ENCODE data around the gene BACE2.
"Not testable (repeated sequence)": the region's sequence is repeated elsewhere in the genome, so short reads cannot be mapped to it uniquely, and the experiment has no call there.

The BACE2 gene

DNA sequence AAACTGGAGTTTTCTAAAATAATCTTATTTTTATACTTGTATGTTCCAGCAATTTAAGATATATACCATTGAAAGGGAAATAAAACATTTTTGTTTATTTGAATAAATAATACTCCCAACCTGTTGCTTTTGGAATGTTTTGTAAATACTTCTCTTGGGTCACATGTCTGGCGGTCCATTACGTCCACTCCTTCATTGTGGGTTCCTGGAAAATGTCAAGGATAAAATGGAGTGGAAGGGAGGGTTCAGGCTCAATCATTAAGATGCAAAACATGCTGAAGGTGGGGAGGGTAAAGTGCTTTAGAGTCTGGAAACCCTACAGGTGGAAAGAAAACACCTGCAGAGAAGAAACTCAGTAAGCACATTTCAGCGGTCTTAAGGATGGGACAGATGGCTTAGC is 114.5 kb downstream of the BACE2 start:
- no peak for DNase-seq

DNA sequence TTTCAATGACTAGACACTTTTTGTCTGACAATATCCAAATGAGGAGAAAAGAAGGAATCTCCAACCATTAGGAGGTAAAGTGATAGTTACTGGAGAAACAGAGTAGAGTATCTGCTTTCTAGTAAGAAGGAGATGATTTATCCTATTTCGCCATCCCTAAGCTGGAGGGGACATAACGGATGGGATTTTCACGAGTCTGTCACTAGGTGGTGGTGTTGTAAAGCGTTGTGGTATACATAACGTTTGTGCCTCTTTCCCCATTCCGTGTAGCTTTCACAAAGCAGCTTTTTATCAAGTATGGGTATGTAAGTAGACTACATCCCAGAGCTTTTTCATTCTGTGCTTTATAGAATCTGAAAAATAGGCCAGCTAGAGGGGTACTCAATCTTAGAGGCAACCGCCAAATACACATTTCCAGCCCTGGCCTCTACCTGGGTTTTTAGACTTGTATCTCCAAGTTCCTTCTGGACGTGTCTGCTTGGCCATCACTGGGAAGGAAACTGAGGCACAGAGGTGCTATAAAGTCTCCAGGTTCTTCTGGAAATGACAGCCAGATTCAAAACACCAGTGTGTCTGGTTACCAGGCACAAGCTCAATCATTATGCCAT is 115.4 kb downstream of the BACE2 start:
- no peak for DNase-seq

DNA sequence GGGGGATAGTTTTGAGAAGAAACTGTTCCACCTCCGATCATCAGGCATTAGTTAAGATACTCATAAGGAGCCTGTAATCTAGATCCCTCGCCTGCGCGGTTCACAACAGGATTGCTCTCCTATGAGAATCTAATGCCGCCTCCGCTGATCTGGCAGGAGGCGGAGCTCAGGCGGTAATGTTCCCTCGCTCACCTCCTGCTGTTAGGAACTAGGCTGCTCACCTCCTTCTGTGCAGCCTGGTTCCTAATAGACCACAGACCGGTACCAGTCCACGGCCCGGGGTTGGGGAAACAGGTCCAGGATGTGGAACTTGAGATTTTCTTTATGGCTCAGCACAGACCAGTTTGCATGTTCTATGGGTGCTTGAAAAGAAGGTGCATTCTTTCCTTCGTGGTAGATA is 121.5 kb downstream of the BACE2 start:
- DNase-seq, result no peak

DNA sequence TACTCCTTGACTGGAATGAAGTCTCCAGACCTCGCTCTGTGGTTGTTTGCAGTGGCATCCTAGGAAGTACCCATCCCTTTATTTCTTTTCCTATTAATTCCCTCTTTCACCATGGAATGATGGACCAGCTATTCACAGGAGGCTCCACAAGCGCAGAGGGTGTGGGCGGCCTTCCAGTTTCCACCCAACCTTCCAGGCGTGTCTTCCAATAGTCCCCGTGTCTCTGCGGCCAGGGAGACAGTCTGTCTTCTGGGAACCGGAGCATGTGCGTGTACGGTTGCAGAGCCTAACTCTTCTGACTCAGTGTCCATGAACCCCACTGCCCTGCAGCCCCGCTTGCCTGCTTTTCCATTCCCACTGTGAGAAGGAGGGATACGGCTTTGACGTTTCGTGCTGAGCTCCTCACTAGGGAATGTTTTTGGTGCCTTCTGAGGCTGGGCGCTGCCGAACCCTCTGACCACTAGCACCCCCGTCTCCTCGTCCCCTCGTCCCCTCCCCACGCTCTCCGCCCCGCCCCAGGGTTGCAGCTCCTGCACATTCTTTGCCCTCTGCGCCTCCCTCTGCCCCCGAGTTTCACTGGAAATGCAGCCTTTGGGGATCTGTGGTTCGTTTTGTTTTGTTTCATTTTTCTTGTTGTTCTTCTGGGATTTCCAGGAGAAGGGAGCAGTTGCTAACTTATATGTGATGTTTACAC is 122.3 kb downstream of the BACE2 start:
- no peak for DNase-seq

DNA sequence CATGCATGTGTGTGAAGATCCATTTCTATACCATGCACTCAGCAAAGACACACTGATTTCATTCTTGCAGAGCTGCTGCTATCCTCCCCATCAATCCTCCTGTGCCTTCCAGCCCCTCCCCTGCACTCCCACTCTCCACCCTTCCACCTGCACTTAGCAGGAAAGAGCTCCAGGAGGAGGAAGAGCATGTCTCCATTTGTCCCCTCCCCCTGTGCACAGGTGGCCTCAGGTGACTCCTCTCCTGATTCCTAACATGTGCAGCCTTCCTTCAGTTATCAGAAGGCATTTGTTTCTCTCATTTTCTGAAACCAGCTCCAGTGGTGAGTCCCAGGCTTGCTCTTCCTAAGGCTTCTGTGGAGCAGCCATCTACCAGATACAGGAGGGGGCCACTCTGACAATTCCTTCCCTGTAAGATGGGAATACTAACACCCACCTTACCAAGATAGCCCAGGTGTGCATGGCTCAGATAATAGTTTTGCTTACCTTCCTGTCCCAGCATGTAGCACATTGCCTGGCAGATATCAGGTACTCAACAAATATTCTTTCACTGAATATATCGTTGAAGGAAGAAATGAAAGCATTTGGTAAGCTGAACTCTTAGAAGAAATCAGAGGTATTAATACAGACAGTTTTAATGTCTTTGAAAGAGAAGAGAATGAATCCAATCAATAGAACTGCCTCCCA is 126.7 kb downstream of the BACE2 start:
- no peak for DNase-seq

DNA sequence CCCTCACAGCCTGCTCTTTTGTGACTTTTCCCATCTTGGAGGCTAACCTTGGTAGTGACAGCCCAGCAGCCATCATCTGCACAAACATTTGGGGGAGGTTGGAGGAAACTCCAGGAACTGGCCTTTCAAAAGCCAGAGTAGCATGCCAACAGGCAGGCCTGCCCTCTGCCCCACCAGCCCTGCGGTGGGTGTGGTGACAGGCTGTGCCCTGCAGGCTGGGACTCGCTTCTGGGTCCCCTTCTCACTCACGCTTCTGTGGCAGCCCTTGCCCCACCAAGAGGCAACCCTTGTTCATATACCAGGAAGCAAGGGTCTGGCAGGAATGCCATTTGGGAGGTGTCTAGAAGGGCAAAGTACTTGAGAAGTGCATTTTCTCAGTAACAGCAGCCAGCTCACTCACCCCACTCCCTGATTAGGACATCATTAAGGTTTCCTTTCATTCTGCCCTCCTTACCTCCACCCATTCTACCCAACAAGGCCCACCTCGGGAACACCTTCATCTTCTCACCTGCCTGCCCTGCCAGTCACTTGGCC is 127.8 kb downstream of the BACE2 start:
- DNase-seq, result no peak

DNA sequence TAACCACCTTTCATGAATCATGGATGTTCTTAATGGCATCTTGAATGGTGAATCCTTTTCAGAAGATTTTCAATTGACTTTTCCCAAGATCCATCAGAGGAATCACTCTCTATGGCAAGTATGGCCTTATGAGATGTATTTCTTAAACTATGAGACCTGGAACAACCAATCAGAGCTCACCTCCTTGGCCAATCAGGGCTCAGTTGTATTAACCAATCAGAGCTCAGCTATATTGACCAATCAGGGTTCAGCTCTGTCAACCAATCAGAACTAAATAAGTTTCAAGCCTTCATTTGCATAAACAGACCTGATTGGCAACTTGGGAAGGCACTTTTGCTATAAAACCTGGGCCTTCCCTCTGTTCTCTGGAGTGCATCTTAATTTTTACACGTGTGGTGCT is 135.0 kb downstream of the BACE2 start:
- no peak for DNase-seq

DNA sequence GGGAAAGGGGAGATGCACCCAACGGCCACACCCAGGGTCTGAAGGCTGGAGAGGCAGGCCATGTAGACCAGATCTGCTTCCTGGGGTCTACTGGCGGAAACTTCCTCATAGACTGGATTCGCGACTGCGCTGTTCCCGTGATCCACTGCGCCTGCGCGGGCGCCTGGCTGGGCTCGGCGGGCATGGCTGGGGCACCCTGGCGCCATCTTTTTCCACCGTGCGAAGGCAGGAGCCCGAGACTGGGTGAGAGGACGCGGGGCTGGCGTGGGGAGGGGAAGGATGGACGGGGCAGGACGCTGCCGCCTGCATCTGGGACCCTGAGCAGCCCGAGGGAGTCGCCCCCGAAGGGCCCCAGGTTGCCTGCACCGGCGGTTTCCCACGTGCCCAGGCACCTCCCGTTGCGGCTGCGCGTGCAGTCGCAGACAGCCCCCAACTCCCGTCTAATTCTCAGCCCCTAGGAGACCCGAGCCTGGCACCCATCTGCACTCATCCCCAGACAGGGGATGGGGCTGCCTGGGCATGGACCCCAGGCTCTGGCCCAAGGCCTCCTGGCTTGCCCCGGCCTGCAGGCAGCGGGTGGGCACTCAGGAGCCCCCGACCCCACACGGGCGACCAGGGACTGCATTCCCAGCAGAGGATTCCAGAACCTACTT is 136.2 kb downstream of the BACE2 start:
- no peak for DNase-seq

DNA sequence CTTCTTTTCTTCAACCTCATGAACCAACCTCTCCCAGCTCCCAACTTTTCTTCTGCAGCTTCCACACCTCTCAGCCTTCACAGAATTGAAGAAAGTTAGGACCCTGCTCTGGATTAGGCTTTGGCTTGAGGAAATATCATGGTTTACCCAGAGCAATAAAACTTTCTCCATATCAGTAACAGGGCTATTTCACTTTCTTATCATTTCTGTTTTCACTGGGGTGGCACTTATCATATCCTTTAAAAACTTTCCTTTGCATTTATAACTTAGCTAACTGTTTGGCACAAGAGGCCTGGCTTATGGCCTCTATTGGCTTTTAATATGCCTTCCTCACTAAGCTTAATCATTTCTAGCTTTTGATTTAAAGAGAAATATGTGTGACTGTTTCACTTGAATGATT is 139.3 kb downstream of the BACE2 start:
- DNase-seq, result no peak

DNA sequence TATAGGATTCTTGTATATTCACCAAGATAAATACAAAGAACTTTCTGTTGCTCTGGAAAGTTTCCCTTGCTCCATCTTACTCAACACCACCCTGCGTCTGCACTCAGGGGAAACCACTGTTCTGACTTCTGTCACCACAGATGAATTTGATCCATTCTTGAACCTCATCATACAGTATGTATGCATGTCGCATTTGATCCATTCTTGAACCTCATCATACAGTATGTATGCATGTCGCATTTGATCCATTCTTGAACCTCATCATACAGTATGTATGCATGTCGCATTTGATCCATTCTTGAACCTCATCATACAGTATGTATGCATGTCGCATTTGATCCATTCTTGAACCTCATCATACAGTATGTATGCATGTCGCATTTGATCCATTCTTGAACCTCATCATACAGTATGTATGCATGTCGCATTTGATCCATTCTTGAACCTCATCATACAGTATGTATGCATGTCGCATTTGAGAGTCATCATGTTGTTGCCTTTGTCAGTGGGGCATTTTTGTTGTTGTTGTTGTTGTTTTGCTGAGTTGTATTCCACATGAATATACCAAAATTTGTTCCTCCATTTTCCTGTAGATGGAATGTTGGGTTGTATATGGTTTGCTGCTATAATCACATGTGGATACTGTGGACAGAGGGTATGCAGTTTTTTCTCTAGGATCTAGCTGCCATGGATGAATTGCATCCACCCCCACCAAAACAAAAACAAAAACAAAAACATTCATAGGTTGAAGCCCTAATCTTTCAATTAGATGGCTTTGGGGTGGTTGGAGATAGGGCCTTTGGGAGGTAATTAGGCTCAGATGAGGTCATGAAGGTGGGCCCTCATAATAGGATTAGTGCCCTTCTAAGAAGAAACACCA is 145.6 kb downstream of the BACE2 start:
- DNase-seq, result not testable (repeated sequence)

DNA sequence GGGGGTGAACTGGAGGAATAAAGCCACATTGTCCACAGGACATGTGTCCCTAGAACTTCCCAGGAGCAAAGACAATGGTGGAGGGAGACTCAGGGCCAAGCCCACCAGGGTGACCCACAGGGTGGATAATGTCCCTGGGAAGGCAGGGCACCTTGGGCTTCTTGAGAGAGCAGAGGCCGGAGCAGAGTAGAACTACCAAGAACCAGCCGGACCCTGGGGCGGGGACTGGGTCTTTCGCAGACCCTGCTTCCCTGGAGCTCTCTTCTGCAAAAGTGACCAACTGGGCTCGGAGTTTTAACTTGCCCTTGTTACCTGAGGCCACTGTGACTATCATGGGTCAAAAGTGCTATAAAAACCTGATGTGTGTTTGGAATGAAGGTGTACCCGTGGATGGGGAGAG is 147.8 kb downstream of the BACE2 start:
- DNase-seq, result no peak

DNA sequence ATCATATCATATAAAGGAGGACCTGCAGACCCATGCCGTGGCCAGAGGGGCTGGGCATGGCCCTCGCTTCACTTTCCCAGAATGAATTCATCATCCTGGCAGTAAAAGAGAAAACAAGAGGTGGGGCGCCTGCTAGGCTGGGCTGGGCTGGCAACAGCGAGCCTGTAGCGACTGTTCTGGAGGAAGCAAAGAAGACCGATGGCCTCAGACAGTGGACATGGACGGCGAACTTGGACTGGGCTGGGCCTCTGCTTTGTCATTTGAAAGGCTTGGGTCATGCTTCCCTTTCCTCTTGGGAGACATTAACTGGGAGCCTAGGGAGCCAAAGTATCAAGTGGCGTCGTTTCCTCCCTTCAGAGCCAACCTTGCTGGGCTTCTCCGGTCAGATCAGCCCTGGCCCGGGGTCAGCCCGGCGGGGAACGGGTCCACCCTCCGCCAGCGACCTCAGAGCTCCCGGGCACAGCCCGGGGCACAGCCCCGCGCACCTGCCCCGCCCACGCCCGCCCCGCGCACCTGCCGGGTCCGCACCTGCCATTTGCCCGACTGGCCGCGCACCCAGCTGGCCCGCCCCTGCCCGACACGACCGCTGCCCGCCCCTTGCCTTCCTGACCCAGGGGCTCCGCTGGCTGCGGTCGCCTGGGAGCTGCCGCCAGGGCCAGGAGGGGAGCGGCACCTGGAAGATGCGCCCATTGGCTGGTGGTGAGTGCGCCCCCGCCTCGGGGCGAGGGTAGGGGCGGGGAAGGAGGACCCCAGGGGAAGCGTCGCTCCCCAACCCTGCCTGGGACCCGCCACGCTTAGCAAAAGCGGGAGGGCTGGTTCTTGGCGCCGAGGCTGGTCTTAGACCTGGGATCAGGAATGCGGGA is 148.5 kb downstream of the BACE2 start, which contains the start of gene FAM3B:
FAM3B (plus strand) TSS at position 602 of the 863 bp plus-strand sequence; CDS start at position 681, 79 bp downstream.
- no peak for DNase-seq

DNA sequence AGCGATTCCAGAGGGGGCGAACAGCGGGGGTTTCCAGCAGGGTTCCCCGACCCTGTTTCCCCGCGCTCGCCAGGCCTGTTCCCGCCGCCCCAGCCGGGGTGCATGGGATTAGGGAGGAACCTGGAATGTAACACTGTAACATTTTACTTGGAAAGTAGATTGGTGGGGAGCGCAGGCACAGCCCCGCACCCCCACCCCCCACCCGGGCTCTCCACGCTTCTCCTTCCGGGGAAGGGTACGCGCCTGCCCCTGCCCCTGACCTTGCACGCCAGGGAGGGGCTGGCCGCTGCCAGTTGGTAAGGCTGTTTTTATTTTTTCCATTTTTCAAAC is 149.1 kb downstream of the BACE2 start:
- DNase-seq, result no peak

DNA sequence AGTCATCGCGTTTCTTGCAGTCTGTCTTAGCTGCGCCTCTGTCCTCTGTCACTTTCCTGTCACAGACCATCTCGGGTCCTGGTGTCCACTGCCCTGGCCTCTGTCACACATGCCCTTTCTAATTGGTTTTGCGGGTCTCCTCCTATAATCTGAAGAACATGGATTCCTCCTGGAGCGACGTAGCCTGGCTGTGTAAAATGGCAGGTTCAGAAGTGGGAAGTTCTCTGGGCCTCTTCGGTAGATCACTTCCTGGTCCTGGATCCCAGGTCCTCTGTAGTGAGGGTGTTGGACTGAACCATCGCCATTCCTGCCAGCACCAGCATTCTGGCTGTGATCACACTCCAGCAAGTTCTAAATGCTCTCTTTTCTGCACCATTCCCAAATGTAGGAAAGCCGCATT is 149.5 kb downstream of the BACE2 start:
- DNase-seq, result no peak

DNA sequence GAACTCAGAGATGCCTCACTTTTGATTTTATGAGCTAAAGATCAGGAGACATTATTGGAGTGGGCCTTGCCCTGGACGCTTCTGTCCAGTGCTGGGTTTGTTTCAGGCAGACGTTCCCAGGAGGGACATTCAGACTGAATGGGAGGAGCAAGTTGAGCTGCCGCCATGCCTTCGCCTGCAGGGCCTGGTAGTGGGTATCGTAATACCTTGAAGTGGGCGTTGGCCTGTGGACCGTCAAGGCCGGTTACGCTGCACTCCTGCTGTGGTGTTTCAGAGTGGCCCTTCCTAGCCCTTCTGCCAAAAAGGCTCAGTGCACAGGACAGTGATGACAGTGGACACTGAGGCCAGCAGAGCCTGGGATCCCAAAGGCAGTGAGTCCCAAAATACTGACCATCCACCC is 150.3 kb downstream of the BACE2 start:
- no peak for DNase-seq

DNA sequence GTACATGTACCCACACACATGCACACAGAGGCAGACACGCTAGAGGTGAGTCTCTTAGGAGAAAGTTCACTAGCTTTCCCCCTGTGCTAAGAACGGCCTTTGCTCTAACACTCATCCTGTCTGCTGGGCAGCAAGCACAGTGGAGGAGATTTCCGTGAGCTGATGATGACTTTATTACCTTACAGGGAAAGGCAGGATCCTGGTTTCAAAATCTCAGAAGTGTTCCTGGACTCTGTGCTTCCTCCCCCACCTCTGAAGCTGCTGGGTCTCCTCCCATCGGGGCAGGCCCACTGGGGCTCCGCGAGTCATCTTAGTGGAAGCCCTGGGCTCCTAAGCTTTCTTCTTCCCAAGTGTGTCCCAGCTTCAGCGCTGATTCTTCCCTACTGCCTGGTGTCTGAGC is 151.3 kb downstream of the BACE2 start:
- no peak for DNase-seq

DNA sequence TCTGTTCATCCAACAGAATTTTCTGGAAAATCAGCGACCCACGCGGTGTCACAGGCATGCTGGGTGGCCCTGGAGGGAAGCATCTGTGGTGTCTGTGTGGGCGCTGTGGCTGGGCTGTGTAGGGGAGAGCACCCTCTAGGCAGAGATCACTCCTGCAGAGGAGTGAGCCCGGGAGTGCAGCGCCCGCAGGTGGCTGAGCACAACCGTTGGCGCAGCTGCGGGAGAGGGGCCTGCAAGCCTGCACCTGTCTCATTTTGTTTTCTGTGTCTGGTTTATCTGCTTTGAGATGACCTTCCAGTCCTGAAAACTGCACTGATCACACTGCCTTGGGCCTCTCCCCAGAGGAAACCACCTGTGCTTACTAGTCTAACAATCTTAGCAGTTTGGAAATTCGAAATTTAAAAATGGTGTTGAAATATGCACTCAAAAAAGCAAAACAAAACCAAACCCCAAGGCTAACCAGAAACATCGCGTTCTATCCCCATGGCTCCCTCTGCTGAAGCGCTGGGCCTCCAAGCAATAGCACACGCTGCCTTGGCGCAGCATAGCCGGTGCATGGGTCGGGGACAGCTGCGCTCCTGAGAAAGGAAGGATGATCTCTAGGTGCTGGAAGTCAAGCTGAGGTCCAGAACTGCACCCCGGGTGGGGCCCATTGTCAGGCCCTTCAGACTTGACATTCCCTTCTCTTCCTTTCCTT is 153.4 kb downstream of the BACE2 start:
- DNase-seq, result no peak

DNA sequence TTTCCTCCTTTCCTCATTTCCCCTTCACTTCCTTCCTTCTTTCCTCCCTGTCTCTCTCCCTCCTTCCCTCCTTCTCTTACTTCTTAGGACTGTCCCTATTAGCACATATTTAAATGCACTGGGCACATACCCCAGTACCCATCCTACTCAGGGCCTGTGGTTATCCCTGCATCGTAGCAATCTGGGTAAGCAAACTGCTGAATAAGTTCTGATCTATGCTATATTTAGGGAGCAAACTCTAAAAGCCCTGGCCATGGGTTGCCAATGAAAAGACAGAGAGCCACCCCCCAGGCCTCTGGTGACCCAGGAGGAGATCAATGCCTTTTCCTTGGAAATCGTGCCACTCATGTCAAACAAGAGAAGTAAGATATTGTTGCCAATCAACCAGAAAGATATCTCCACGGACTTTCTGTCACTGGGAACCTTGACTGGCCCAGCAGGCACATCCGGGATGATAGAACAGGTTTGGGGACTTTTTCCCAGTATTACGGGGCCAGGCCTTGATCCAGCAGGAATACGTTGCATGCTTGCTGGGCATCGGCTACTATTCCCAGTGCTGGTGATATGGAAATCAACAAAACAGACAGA is 154.0 kb downstream of the BACE2 start:
- DNase-seq, result no peak

DNA sequence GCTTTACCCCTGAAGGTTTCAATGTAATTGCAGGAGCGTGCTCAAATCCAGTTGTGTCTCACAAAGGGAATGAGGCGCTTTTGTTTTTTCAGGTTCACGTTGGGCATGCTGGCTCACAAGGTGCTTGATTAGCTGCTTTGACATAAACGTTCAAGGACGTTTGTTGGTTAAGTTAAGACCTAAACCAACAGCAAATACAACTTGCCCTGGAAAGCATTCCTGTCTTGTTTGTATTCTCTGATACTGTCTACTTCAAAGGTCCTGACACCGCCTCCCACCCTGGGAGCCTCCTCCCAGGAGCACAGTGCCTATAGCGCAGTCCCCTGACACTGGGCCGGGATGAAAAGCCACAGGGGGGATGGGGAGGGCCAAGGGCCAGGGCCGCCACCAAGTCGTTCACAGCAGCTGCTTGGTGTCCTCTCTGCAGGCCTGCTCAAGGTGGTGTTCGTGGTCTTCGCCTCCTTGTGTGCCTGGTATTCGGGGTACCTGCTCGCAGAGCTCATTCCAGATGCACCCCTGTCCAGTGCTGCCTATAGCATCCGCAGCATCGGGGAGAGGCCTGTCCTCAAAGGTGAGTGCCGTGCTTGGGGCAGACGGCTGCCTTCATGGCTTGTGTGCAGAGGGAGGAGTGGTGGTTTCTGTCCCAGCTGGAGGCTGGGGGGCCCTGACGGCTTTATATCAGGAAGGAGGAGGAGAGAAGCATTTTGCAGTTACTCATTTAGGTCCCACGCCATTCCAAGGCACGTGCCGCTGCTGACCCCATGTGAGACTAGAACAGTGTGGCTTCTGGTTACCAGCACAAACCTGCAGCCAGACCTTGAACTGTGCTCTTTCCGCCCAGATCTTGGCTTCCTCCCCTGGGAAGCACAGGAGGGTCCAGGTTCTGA is 154.8 kb downstream of the BACE2 start:
- no peak for DNase-seq
